ENCODE results near the gene MYO1A. TPM values are rescaled to one million over a fixed set of nuclear protein-coding genes. Genes with fewer than 3 reads are reported as not detected.
A peak's percentile ranks its signal among the peaks of the same experiment; 100 is the strongest.

Gene MYO1A
- total RNA-seq, 2 experiments from 2014 or later = 0.19 to 0.47 TPM

DNA sequence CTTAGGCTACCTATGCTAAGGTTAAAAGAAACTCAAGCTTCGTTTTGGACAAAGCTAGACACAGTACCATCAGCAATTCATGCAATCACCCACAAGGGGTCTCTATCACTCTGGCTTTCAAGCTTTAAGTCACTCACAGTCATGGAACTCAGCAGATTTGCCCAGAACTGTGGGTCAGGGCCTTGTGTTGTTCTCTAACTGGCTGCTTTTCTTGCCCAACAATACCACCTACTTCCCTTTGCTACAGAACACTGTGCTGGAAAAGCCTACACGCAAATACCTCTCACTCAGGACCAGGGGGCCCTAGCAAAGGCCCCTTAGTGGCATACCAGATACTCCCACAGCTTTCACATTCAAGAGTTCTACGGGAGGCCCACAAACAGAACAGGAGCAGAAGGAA, 19.6 kb upstream of the MYO1A start:
- peak overlapping the region; percentile 30 for H3K27ac ChIP-seq (ENCODE audit: low read depth, low read length, poor library complexity, severe bottlenecking)

DNA sequence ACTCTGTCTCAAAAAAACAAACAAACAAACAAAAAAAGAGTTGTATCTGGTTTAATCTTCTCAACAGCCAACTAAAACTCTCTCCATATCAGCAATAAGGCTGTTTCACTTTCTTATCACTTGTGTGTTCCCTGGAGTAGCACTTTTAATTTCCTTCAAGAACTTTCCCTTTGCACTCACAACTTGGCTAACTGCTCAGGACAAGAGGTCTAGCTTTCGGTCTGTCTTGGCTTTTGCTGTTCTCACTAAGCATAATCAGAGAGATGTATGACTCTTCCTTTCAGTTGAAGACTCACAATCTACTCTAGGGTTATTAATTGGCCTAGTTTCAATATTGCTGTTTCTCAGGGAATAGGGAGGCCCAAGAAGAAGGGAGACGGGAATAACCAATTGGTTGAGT, 16.3 kb upstream of the MYO1A start:
- no peak for DNase-seq (ENCODE audit: low spot score)
- H2AFZ ChIP-seq (ENCODE audit: low read length) = no peak overlapping the region
- intact Hi-C loops (cut with micrococcal nuclease; ENCODE audit: unreplicated experiment) = loop anchor here (5.0 kb wide), 1 partner anchor 116 kb away; no protein-coding TSS in a partner anchor
- no peaks in the 10 kb centered on the region for H3K9me2 ChIP-seq (ENCODE audit: insufficient read depth, low read length)
- ChIA-PET CTCF (ENCODE audit: unreplicated experiment) (no interaction called here), POLR2A (interaction anchor here (0.6 to 1.8 kb wide), 3 partner anchors 13 to 1362 kb away, joined by 4 to 6 read pairs (median 4); no protein-coding TSS in a partner anchor)
- peaks cover 4% of the 10 kb centered on the region; the same call in 1 of the 2 replicates for H3K9me3 ChIP-seq (ENCODE audit: low read length)
- peaks cover 6% of the 10 kb centered on the region for H3K79me2 ChIP-seq (ENCODE audit: insufficient read depth, low read depth, low read length)
- H3K4me2 ChIP-seq (ENCODE audit: low read length) = no peak overlapping the region
- H3K27ac ChIP-seq (ENCODE audit: low read depth, low read length, poor library complexity, severe bottlenecking) = no peak overlapping the region
- no peak overlapping the region for H3K4me3 ChIP-seq (ENCODE audit: low read depth, low read length, poor library complexity, severe bottlenecking)
- H3K36me3 ChIP-seq (ENCODE audit: insufficient read depth, low read length) = peaks cover 96% of the 10 kb centered on the region
- TF ChIP-seq, protein P1, sequence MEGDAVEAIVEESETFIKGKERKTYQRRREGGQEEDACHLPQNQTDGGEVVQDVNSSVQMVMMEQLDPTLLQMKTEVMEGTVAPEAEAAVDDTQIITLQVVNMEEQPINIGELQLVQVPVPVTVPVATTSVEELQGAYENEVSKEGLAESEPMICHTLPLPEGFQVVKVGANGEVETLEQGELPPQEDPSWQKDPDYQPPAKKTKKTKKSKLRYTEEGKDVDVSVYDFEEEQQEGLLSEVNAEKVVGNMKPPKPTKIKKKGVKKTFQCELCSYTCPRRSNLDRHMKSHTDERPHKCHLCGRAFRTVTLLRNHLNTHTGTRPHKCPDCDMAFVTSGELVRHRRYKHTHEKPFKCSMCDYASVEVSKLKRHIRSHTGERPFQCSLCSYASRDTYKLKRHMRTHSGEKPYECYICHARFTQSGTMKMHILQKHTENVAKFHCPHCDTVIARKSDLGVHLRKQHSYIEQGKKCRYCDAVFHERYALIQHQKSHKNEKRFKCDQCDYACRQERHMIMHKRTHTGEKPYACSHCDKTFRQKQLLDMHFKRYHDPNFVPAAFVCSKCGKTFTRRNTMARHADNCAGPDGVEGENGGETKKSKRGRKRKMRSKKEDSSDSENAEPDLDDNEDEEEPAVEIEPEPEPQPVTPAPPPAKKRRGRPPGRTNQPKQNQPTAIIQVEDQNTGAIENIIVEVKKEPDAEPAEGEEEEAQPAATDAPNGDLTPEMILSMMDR (conservative IDR thresholded peaks at IDR 0.05; ENCODE audit: low read length) = no peak
- TF ChIP-seq EZH2phosphoT487 (IDR thresholded peaks at IDR 0.05; ENCODE audit: borderline replicate concordance, low read depth, low read length) = no peak
- peaks cover 23% of the 10 kb centered on the region for H3K4me1 ChIP-seq (ENCODE audit: insufficient read depth, low read length, poor library complexity, severe bottlenecking)
- no TSS peak for BruUV-seq (replicated peaks)
- no peaks in the 10 kb centered on the region for H4K20me1 ChIP-seq (ENCODE audit: insufficient read depth, low read length)

More for the DNA sequence above, 19.6 kb upstream of the MYO1A start:
- no peaks in the 10 kb centered on the region for H4K20me1 ChIP-seq (ENCODE audit: insufficient read depth, low read length)
- peaks cover 4% of the 10 kb centered on the region; the same call in 1 of the 2 replicates for H3K9me3 ChIP-seq (ENCODE audit: low read length)
- intact Hi-C loops (cut with micrococcal nuclease; ENCODE audit: unreplicated experiment) = loop anchor here (1.0 to 5.0 kb wide), 4 partner anchors 24 to 113 kb away; no protein-coding TSS in a partner anchor
- no TSS peak for BruUV-seq (replicated peaks)
- peaks cover 88% of the 10 kb centered on the region for H3K36me3 ChIP-seq (ENCODE audit: insufficient read depth, low read length)
- no peak overlapping the region for H3K4me3 ChIP-seq (ENCODE audit: low read depth, low read length, poor library complexity, severe bottlenecking)
- ChIA-PET CTCF (ENCODE audit: unreplicated experiment) (interaction anchor here (1.0 to 2.5 kb wide), 3 partner anchors 24 to 42 kb away, joined by 3 to 26 read pairs (median 10); partner anchors contain the start of gene STAT6), POLR2A (interaction anchor here (0.9 to 6.1 kb wide), 4 partner anchors 8 to 41 kb away, joined by 3 to 45 read pairs (median 4); partner anchors contain the start of gene STAT6)
- peaks cover 25% of the 10 kb centered on the region for H3K79me2 ChIP-seq (ENCODE audit: insufficient read depth, low read depth, low read length)
- H3K9me2 ChIP-seq (ENCODE audit: insufficient read depth, low read length) = no peaks in the 10 kb centered on the region
- no peak overlapping the region; the same call in 1 of the 2 replicates for H3K4me2 ChIP-seq (ENCODE audit: low read length)
- peak; percentile 82 for DNase-seq (ENCODE audit: low spot score)
- no peak for TF ChIP-seq EZH2phosphoT487 (IDR thresholded peaks at IDR 0.05; ENCODE audit: borderline replicate concordance, low read depth, low read length)
- TF ChIP-seq, protein P1 (conservative IDR thresholded peaks at IDR 0.05; ENCODE audit: low read length) = peak; percentile 94
- H3K4me1 ChIP-seq (ENCODE audit: insufficient read depth, low read length, poor library complexity, severe bottlenecking) = peaks cover 27% of the 10 kb centered on the region
- no peak overlapping the region for H2AFZ ChIP-seq (ENCODE audit: low read length)

Measured in OCI-LY7 (cell line).